ENCODE results near the gene ZC3H12D.

Gene ZC3H12D

GRCh38 chr6:149405823-149406765 is 78.7 kb downstream of the ZC3H12D start:
- FAIRE-seq: no peak

- no peak for FAIRE-seq
Observed at GRCh38 chr6:149403534-149403933, 81.3 kb downstream of the ZC3H12D start.

GRCh38 chr6:149400050-149400449 is 84.8 kb downstream of the ZC3H12D start, which contains the start of gene SUMO4:
Gene SUMO4 (plus strand): TSS chr6:149400262. CDS start chr6:149400392, 130 bp downstream.
- FAIRE-seq: no peak

- no peak for FAIRE-seq
Observed at GRCh38 chr6:149397384-149397783, 87.4 kb downstream of the ZC3H12D start.

All from G401.6 (cell line).